Measurements from ENCODE around the gene NBAS.

NBAS gene

GRCh38 chr2:15472133-15472532, 89.0 kb downstream of the NBAS start:
- DNase-seq (ENCODE audit: low read depth), result no peak
- in situ Hi-C loops (cut with HindIII; ENCODE audit: low sequenced_read_pairs), result no loop called here
- no peak for TF ChIP-seq CTCF (IDR thresholded peaks at IDR 0.05; ENCODE audit: low read depth, low read length, missing control alignments)
- no peak overlapping the region for H3K4me3 ChIP-seq (ENCODE audit: low read depth, low read length)

- in situ Hi-C loops (cut with HindIII; ENCODE audit: low sequenced_read_pairs), result no loop called here
- DNase-seq (ENCODE audit: low read depth), result no peak
- no peak for TF ChIP-seq CTCF (IDR thresholded peaks at IDR 0.05; ENCODE audit: low read depth, low read length, missing control alignments)
- H3K4me3 ChIP-seq (ENCODE audit: low read depth, low read length), result no peak overlapping the region
Measured at GRCh38 chr2:15471606-15472005, 89.5 kb downstream of the NBAS start.

- no peak for TF ChIP-seq CTCF (IDR thresholded peaks at IDR 0.05; ENCODE audit: low read depth, low read length, missing control alignments)
- in situ Hi-C loops (cut with HindIII; ENCODE audit: low sequenced_read_pairs), result no loop called here
- DNase-seq (ENCODE audit: low read depth), result no peak
- no peak overlapping the region for H3K4me3 ChIP-seq (ENCODE audit: low read depth, low read length)
Measured at GRCh38 chr2:15460112-15460620, 101.0 kb downstream of the NBAS start.

GRCh38 chr2:15458277-15458676, 102.9 kb downstream of the NBAS start:
- no peak overlapping the region for H3K4me3 ChIP-seq (ENCODE audit: low read depth, low read length)
- in situ Hi-C loops (cut with HindIII; ENCODE audit: low sequenced_read_pairs), result no loop called here
- TF ChIP-seq CTCF (IDR thresholded peaks at IDR 0.05; ENCODE audit: low read depth, low read length, missing control alignments), result no peak
- DNase-seq (ENCODE audit: low read depth), result no peak

- in situ Hi-C loops (cut with HindIII; ENCODE audit: low sequenced_read_pairs), result no loop called here
Measured at GRCh38 chr2:15457868-15458267, 103.3 kb downstream of the NBAS start.

GRCh38 chr2:15456352-15456751, 104.8 kb downstream of the NBAS start:
- no peak overlapping the region for H3K4me3 ChIP-seq (ENCODE audit: low read depth, low read length)
- DNase-seq (ENCODE audit: low read depth), result no peak
- in situ Hi-C loops (cut with HindIII; ENCODE audit: low sequenced_read_pairs), result no loop called here
- TF ChIP-seq CTCF (IDR thresholded peaks at IDR 0.05; ENCODE audit: low read depth, low read length, missing control alignments), result no peak

More at GRCh38 chr2:15457868-15458267, 103.3 kb downstream of the NBAS start:
- no peak overlapping the region for H3K4me3 ChIP-seq (ENCODE audit: low read depth, low read length)
- DNase-seq (ENCODE audit: low read depth), result no peak
- no peak for TF ChIP-seq CTCF (IDR thresholded peaks at IDR 0.05; ENCODE audit: low read depth, low read length, missing control alignments)
